Measurements from ENCODE around the gene ABCB11. TPM values are rescaled to one million over a fixed set of nuclear protein-coding genes. Genes with fewer than 3 reads are reported as not detected.
A peak's percentile ranks its signal among the peaks of the same experiment; 100 is the strongest.

Gene ABCB11
- total and polyA plus RNA-seq, 9 of the 15 experiments (the other 6 are each of a cell fraction or from before 2014, with no cell fraction given), result 0.04 to 0.51 (median 0.10) TPM; not detected in 1

GRCh38 chr2:168976034-168976654, 55.0 kb downstream of the ABCB11 start (continued):
- TF ChIP-seq DLX4 (CRISPR knock-in tag; IDR thresholded peaks at IDR 0.05) (no peak), MEIS2 (IDR thresholded peaks at IDR 0.05; ENCODE audit: partially characterized antibody) (peak; percentile 99), SMARCE1 (IDR thresholded peaks at IDR 0.05) (peak; percentile 100), DNMT1 (IDR thresholded peaks at IDR 0.05) (peak; percentile 64; the same call in 1 of the 2 replicates), ZBTB8A (IDR thresholded peaks at IDR 0.05; ENCODE audit: partially characterized antibody) (no peak), POLR2AphosphoS5 (IDR thresholded peaks at IDR 0.05; ENCODE audit: control insufficient read depth, insufficient read depth, low read depth, low read length) (peak; percentile 99), KLF1 (tag; IDR thresholded peaks at IDR 0.05) (no peak), SAFB2 (IDR thresholded peaks at IDR 0.05; ENCODE audit: borderline replicate concordance, low read depth, low read length, severe bottlenecking) (no peak), SIRT6 (IDR thresholded peaks at IDR 0.05; ENCODE audit: low read depth, low read length) (no peak), HES1 (IDR thresholded peaks at IDR 0.05; ENCODE audit: low read depth) (peak; percentile 89), ZNF175 (CRISPR knock-in tag; IDR thresholded peaks at IDR 0.05; ENCODE audit: low read depth) (no peak), ZBTB1 (CRISPR knock-in tag; IDR thresholded peaks at IDR 0.05; ENCODE audit: borderline replicate concordance, low read depth) (no peak), ESRRA (IDR thresholded peaks at IDR 0.05; ENCODE audit: borderline replicate concordance, low read depth) (peak; percentile 96), ZBTB2 (IDR thresholded peaks at IDR 0.05) (peak; percentile 92; the same call in 1 of the 2 replicates), ZBTB26 (CRISPR knock-in tag; IDR thresholded peaks at IDR 0.05) (no peak), RERE (CRISPR knock-in tag; IDR thresholded peaks at IDR 0.05; ENCODE audit: borderline replicate concordance) (peak; percentile 61; the same call in 1 of the 2 replicates)
